Endometrium (tissue), 2 donors: Measurements from ENCODE around the gene LPAR1.
"Not testable (repeated sequence)": the region's sequence is repeated elsewhere in the genome, so short reads cannot be mapped to it uniquely, and the experiment has no call there.

Experiments used
- FAIRE-seq: peaks from 2 replicates; lab custom pipeline; 2012; peaks lifted over from hg19 to GRCh38; lab: Jason Lieb, UNC
- donor health status: control.
- donor health status: control.

Gene LPAR1

GRCh38 chr9:110874963-110875674 lies 163.2 kb downstream of the LPAR1 start:
- FAIRE-seq = no peak

DNA sequence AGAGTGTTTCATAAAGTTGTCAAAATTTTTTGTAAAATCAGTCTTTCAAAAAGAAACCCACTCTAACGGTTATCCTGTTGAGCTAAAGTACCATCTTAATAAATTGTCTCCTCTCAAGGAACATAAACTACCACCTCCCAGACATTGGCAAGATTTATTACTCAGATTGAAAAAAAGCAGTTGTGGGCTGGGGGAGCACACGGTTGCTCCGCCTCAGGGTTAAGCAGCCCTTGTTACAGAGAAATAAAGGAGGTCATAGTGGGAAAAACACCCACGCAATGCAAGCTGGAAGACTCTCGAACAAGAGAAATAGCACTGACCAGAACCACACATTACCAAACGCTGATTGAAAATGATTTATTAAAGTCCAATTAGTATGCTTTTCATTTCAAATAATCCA lies 165.3 kb downstream of the LPAR1 start:
- no peak for FAIRE-seq

DNA sequence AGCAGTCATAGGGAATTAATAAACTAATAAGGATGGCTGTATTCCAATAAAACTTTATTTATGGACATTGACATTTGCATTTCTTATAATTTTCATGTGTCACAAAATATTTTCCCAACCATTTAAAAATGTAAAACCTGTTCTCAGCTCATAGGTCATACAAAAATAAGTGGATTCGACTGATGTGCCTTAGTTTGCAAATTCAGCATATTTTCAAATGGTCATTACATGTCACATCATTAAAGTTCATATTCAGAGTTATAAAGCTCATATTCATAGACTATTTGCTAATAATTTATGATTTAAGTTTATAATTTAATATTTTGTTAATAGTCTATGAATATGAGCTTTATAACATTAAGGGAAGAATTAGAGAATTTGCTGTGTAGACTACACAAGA lies 166.5 kb downstream of the LPAR1 start:
- FAIRE-seq = no peak

DNA sequence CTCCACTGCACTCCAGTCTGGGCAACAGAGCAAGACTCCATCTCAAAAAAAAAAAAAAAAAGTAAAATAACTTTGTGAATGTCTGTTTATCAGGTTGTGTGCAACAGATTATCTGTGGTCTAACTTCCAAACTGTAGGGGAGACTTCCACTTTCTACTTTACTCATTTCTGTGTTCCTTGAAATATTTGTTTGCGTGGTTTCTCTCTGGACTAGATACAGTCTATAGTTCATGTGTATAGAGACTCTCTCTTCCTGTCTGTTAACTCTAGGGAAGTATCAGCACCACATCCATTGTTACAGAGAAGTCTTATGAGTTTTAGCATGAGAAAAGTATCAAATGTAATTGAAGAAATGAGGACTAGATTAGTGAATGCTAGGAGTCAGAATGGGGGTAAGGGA lies 168.3 kb downstream of the LPAR1 start:
- FAIRE-seq = no peak

GRCh38 chr9:110864011-110864410 lies 174.3 kb downstream of the LPAR1 start:
- no peak for FAIRE-seq

DNA sequence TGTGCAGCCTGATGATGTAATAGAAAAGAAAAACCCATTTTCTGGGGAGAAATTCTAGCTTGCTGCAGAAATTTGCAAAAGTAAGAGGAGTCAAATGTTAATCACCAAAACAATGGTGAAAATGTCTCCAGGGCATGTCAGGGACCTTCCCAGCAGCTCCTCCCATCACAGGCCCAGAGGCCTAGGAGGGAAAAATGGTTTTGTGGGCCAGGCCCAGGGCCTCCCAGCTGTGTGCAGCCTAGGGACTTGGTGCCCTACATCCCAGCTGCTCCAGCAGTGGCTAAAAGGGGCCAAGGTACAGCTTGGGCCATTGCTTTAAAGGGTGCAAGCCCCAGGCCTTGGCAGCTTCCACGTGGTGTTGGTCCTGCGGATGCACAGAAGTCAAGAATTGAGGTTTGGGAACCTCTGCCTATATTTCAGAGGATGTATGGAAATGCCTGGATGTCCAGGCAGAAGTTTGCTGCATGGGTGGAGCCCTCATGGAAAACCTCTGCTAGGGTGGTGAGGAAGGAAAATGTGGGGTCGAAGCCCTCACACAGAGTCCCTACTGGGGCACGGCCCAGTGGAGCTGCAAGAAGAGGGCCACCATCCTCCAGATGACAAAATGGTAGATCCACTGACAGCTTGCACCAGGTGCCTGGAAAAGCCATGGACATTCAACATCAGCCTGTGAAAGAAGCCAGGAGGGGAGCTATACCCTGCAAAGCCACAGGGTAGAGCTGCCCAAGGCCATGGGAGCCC lies 176.7 kb downstream of the LPAR1 start:
- not testable (repeated sequence) for FAIRE-seq

GRCh38 chr9:110856772-110857171 lies 181.5 kb downstream of the LPAR1 start:
- FAIRE-seq = no peak

- no peak for FAIRE-seq
Observed at GRCh38 chr9:110850401-110851135, 187.7 kb downstream of the LPAR1 start.

DNA sequence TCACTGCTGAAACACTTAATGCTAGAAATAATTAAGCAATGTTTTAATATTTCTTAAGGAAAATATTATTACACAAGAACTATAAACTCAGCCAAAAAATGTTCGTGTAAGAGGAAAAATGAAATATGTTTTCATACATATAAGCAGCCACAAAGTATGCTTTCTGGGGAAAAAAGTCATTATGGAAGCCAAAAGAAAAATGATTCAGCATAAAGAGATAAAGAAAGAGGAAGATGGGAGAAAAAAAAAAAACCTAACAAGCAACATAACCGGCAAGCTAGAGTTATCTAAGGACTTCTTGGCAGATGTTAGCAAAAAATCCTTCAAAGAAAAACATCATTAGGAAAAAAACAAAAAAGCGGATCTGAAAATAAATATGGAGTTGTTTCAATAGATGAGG lies 190.6 kb downstream of the LPAR1 start:
- no peak for FAIRE-seq

- FAIRE-seq = no peak
Observed at GRCh38 chr9:110846215-110846614, 192.1 kb downstream of the LPAR1 start.

GRCh38 chr9:110844121-110844520 lies 194.1 kb downstream of the LPAR1 start:
- no peak for FAIRE-seq

GRCh38 chr9:110842986-110843385 lies 195.3 kb downstream of the LPAR1 start:
- FAIRE-seq = no peak

DNA sequence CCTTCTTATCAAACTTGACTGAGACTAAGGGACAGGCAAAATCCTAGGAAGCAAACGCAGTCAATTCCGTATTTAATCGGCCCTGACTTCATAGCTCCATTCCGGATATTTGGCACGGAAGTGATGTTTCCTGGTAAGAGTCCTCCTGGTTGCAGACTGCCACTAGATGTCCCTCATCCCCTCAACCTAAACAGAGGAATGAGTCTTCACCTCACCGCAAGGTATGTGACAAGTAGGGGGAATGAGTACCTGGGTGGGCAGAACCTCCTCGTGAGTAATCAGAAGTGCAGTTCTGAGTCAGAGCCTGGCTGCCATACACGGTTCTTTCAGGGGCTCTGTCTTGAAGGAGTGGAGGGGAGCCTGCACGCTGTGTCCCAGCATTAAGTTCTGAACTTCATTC lies 196.1 kb downstream of the LPAR1 start:
- FAIRE-seq = no peak

DNA sequence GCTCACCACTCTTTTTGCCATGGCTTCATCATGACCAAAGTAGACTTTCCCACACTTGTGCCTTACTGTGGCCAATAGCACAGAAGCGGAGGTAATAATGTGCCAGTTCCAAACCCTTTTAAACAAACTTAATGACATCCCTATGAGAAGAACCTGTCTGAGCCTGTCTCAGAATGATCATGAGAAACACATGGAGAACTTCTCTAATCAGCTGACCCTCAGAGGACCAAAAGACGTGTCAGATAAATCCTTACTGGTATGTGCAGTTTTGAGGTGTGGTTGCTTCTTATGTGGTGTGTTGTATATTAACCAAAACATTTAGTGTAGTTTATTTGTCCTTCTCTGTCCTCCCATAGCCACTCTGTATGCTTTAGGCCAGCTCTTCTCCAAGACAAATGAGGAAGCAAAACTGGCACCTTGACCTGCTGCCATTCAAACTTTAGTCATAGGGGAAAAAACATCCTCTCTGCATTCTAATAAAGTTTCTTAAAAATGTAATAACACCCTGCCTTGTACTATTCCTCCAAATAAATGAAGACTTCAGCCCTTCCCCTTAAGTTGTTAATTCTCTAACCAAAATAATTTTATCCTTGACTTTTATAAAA lies 200.8 kb downstream of the LPAR1 start:
- no peak for FAIRE-seq

DNA sequence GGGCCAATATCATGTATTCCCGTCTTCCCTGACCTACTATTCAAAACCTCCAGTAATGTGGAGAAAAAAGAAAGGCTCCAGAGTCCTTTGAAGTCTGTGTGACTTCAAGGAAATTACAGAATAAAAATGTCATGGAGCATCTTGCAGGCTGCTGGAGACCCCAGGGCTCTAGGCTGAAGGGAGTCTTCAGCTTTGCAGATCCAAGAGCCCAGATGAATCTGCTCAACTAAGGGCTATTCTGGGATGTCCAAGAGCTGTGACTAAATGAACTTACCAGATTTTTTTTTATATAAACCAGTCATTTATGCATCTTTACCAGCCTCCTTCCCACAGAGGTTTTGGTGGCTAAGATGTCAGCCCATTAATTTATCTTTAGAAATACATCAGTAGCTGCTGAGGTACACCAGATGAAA lies 202.4 kb downstream of the LPAR1 start:
- FAIRE-seq = no peak

DNA sequence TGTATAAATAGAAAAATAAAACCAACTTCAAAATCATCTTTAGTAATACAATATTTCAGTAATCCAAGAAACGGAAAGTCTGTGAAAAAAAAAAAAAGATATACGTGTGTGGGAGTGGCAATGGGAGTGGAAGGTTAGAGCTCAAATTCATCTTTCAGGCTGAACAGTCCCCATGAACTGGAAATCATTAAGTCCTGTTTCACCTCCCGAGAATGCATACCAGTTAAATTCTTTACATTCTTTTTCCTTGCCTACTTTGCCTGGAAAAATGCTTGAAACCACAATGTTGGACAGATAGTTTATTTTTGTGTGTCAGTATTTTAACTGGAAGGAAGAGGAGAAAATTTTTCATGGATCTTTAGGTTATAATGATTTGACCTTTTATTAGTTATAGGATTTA lies 202.9 kb downstream of the LPAR1 start:
- FAIRE-seq = no peak

DNA sequence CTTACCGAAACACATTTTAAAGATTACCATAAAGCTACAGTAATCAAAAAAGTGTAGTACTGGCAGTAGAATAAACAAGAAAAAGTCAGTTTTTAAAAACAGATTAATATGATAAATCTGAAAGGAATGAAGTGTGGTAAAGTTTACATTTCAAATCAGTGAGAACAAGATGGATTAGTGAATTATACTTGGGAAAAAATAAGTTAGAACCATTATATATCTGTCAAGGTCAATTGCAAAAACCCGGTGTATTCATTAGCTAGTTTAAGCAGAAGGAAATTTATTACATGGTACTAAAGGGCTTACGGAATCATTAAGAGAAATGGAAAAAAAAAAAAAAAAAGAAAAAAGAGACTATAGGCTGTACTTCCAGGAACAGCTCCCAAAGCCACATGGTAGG lies 205.3 kb downstream of the LPAR1 start:
- FAIRE-seq = no peak

- FAIRE-seq = no peak
Observed at GRCh38 chr9:110830495-110830894, 207.8 kb downstream of the LPAR1 start.

DNA sequence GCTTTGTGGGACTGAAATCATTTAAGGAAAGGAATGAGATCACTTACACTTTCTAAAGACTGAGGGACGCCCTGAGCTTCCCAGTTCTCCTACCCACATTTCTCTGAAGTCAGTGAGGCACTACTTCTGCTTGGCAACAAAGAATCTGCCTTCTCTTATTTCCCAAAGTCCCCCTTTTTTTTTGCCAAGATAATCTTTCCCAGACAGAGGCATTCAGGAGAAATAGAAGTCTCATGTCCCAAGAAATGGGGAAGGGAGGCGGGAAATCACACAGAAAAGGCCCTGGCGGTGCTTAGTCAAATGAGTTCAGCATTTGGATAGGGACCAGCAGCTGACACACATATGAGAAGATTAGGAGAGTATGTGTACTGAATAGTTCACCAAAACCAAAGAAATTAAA lies 210.0 kb downstream of the LPAR1 start:
- FAIRE-seq = peak; percentile 79

DNA sequence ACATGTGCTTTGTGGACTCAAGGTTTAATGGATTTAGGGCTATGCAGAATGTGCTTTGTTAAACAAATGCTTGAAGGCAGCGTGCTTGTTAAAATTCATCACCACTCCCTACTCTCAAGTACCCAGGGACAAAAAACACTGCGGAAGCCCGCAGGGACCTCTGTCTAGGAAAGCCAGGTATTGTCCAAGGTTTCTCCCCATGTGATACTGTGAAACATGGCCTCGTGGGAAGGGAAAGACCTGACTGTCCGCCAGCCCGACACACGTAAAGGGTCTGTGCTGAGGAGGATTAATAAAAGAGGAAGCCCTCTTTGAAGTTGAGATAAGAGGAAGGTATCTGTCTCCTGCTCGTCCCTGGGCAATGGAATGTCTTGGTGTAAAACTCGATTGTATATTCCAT lies 211.9 kb downstream of the LPAR1 start:
- FAIRE-seq = not testable (repeated sequence)

DNA sequence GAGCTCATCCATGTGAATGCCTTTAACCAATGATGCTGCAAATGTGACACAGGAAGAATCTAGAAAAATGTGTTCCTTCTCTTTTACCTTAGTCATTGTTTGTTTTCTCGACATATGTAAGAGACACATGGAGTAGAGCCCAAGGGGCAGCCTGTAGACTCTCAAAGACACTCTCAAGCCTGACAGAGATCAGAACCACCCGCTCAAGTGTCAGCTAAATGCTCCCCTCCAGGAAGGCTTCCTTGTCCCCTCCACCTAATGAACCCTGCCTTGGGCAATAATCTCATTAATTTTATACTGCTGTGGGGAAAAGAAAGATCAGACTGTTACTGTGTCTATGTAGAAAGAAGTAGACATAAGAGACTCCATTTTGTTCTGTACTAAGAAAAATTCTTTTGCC lies 212.3 kb downstream of the LPAR1 start:
- FAIRE-seq = no peak

GRCh38 chr9:110825129-110825528 lies 213.1 kb downstream of the LPAR1 start:
- not testable (repeated sequence) for FAIRE-seq
